HepG2 (cell line): ENCODE data around the gene PDPR.

Experiments used
- GABPB1 ChIP-seq: IDR thresholded peaks from 2 replicates; pipeline ENCODE4 v1.6.1; 2016; ENCODE audit warnings: mild to moderate bottlenecking, missing genetic modification reagents, moderate library complexity, missing compliant biosample characterization
- ZNF530 ChIP-seq: sonication (generic); formaldehyde crosslinking; IDR thresholded peaks from 2 replicates; pipeline ENCODE4 v1.5.0; 2020; ENCODE audit warnings: low read depth, mild to moderate bottlenecking, missing genetic modification reagents

DNA sequence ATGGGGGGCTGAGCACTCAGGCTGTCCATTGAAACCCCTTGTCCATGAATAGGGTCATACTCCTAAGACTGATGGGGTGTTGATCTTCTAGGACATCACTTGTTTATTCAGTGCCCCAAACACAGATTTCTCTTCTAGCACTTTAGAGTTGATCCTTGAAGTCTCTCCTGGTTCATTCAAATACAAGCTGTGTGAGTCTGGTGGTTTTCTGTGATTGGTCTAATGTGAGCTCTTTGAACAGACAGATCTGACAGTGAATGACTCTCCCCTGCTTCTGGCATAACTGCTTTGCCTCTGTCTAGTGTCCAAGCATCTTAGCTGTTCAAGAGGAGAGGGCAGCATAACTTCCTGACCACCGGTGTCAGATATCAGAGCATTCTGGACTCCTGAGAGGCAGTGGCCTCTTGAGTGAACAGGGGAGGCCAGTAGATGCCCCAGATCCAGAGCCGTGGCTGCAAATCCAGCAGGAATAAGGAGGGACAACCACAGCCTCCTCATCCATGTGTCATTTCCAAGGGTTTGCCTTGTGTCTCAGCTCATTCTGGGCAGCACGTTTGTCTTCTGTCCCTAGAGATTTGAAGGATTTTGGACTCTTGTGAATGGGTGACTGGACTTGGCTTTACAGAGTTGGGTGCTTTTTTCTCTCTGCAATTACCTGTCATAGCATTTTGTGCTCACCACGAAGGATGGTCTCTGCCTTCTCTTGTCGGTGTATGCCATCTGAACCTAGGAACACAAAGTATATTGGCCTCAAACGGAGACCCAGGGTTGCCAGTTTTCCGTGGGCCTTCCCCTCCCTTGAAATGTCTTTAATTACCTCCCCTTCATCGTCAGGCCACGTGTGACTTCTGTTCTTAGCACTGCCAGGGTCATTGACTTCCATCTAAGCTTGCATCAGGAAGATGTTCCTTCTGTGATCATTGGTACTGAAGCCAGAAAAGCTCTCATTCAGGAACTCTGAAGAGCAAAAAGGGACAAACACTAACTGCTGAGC, 45.5 kb downstream of the PDPR start:
- TF ChIP-seq GABPB1 (no peak), ZNF530 (no peak)
